ENCODE results near the gene OOSP3.

Gene OOSP3

DNA sequence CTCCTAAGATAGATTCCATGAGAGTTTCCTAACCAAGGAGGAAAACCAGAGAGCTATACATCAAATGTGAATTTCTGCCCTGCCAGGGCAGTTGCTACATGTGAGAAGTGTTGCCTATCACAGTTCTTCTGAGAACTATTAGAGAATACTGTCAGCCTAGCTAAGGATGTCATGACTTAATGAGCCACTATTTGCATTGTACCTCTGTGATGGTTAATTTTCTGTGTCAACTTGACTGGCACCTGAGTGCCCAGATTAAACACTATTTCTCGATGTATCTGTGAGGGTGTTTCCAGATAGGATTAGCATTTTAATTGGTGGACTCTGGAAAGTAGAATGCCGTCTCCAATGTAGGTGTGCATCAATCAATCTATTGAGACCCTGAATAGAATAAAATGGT, 10.6 kb upstream of the OOSP3 start:
- no peak overlapping the region for H3K4me3 ChIP-seq (ENCODE audit: low read depth, low read length)
- TF ChIP-seq, protein P1, sequence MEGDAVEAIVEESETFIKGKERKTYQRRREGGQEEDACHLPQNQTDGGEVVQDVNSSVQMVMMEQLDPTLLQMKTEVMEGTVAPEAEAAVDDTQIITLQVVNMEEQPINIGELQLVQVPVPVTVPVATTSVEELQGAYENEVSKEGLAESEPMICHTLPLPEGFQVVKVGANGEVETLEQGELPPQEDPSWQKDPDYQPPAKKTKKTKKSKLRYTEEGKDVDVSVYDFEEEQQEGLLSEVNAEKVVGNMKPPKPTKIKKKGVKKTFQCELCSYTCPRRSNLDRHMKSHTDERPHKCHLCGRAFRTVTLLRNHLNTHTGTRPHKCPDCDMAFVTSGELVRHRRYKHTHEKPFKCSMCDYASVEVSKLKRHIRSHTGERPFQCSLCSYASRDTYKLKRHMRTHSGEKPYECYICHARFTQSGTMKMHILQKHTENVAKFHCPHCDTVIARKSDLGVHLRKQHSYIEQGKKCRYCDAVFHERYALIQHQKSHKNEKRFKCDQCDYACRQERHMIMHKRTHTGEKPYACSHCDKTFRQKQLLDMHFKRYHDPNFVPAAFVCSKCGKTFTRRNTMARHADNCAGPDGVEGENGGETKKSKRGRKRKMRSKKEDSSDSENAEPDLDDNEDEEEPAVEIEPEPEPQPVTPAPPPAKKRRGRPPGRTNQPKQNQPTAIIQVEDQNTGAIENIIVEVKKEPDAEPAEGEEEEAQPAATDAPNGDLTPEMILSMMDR (IDR thresholded peaks at IDR 0.05; ENCODE audit: low read depth, low read length) = no peak
- no peak for DNase-seq (ENCODE audit: low read depth, low spot score)
- in situ Hi-C loops (cut with HindIII; ENCODE audit: low sequenced_read_pairs) = no loop called here

DNA sequence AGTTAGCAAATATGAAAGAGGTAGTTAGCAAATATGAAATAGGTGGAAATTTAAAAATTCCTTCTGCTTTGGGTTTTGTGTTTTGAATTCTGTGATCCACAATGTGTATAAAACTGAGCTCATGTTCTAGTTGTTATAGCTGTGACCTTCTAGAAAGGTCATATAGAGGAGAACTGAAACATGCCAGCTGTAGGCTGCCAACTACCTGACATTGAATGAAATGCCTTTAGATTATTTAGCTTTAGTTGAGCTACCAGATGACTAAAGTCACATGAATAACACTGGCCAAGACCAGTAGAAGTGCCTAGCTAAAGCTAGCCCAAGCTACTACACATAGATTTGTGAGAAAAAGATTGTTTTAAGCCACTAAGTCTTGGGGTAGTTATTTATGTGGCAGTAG, 6.5 kb upstream of the OOSP3 start:
- in situ Hi-C loops (cut with HindIII; ENCODE audit: low sequenced_read_pairs) = no loop called here
- no peak overlapping the region for H3K4me3 ChIP-seq (ENCODE audit: low read depth, low read length)
- TF ChIP-seq, protein P1 (IDR thresholded peaks at IDR 0.05; ENCODE audit: low read depth, low read length) = no peak
- no peak for DNase-seq (ENCODE audit: low read depth, low spot score)

DNA sequence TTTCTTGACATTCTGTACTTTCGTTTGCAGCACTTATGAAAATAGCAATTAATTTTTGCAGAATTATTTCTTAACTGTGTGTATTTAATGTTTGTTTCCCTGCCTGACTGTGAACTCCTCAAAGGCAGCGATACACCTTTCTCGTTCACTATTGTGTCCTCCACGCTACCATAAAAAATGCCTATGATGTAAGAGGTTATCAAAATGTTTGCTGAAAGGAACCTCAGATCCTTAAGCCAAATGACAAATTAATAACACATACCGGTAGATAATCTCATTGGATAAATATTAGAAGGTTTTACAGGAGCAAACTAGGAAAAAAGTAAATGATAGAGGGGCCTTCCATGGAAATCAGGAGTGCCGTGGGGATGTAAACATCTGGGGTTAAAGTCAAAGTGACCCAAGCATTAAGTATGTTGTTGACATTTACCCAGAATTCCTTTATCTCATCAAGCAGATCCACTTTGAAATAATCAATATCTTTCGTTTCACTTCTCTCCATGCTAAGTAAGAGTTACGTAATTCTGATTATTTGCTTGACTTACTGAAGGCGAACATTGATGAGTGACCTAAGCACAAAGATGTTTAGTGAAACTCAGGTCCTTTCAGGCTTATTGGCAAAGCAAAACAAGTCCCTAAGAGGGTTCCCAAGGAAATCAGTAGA, 2.6 kb upstream of the OOSP3 start:
- no peak for DNase-seq (ENCODE audit: low read depth, low spot score)
- TF ChIP-seq, protein P1 (IDR thresholded peaks at IDR 0.05; ENCODE audit: low read depth, low read length) = no peak
- H3K4me3 ChIP-seq (ENCODE audit: low read depth, low read length) = no peak overlapping the region
- in situ Hi-C loops (cut with HindIII; ENCODE audit: low sequenced_read_pairs) = no loop called here

DNA sequence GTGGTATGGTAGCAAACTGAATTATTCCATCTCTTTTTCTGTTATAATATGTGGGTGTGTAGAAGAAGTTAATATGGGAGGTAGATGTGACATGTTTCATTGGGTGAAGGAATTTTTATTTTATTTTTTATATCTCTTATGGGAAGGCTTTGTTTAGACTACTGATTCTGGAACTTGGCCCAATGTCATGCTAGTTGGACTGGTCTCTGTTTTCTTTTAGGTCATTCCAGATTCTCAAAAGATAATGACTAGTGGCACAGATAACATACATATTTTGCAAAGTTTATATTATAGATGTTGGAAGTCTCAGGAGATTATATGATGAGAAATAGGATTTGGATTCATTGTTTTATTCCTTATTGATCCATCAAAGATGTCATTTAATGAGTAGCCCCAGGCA, 1.3 kb upstream of the OOSP3 start:
- no peak overlapping the region for H3K4me3 ChIP-seq (ENCODE audit: low read depth, low read length)
- TF ChIP-seq, protein P1 (IDR thresholded peaks at IDR 0.05; ENCODE audit: low read depth, low read length) = no peak
- no peak for DNase-seq (ENCODE audit: low read depth, low spot score)
- in situ Hi-C loops (cut with HindIII; ENCODE audit: low sequenced_read_pairs) = no loop called here

DNA sequence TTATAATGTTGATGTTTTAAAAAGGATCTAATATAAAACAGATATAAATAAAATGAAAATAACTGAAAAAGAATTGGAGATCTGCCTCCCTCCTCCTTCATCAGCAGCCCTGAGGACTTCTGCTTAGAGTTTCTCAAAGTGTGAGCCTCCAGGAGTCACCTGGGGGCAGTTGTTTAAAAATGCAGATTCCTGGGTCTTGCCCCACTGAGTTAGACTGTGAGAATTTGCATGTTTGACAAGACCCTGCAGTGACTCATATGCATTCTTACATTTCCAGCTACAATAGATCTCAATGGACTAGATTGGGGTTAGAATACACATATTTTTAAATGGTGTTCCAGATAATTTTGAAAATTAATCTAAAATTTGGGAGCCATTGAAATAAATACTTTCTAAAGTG, 798 bp upstream of the OOSP3 start:
- DNase-seq (ENCODE audit: low read depth, low spot score) = no peak
- in situ Hi-C loops (cut with HindIII; ENCODE audit: low sequenced_read_pairs) = no loop called here
- TF ChIP-seq, protein P1 (IDR thresholded peaks at IDR 0.05; ENCODE audit: low read depth, low read length) = no peak
- H3K4me3 ChIP-seq (ENCODE audit: low read depth, low read length) = no peak overlapping the region

DNA sequence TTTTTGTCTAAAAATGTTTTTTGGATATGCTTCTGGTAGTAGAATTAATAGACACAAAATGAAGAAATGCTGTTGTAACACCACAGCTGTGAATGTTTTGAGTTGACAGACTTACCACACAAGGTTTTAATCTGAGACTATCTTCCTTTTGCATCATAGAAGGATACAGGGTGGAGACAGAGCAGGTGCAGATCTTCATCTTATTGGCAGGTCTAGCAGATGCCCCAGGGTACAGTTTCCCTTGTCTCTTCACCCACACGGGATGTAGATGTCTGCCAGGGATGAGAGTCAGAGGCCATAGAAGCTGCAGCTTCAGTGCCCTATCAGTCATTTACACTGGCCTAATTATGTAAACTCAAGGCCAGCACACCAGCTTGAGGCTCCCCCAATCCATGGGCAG, 985 bp downstream of the OOSP3 start:
- DNase-seq (ENCODE audit: low read depth, low spot score) = no peak
- in situ Hi-C loops (cut with HindIII; ENCODE audit: low sequenced_read_pairs) = no loop called here
- TF ChIP-seq, protein P1 (IDR thresholded peaks at IDR 0.05; ENCODE audit: low read depth, low read length) = no peak
- H3K4me3 ChIP-seq (ENCODE audit: low read depth, low read length) = no peak overlapping the region

Measured in astrocyte of the spinal cord (primary cell).